ENCODE data around the gene TRIM40.

DNA sequence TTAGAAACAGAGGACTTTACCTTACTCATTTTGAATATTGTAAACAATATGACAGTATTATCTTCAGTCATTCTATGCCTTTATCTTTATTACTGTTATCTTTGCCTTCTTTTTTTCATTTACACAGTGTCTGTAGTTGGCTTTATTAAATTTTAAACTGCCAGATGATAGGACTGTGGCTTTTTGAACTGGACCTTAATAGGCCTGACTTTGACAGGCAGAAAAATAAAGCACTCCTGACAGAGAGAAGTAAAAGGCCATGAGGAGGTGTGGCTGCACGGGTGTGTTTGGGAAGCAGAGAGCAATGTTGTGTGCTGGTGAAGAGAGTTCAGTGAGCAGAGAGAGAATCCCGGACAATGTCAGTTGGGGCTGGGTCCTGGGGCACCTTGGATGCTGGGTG is 7.8 kb downstream of the TRIM40 start:
- TF ChIP-seq EZH2 (IDR thresholded peaks at IDR 0.05) (no peak), POLR2AphosphoS5 (IDR thresholded peaks at IDR 0.05; ENCODE audit: borderline replicate concordance, low read depth, low read length) (no peak)

Data from SK-N-MC (cell line).